HepG2 (cell line): Measurements from ENCODE around the gene CACNA1I. TPM values are rescaled to one million over a fixed set of nuclear protein-coding genes. Genes with fewer than 3 reads are reported as not detected.

Experiments
- ATAC-seq: fragments of 200-7000 bp; cut with Tn5 transposase; 3 replicates; pipeline ENCODE4 v1.9.1; 2020; ENCODE audit warnings: mild to moderate bottlenecking, moderate library complexity
- BruUV-seq: library from RNA; stranded (reverse); fragments of 400-500 nt; replicated peaks from 2 replicates; lab custom pipeline; 2021; lab: Mats Ljungman, UMichigan
- CTCF ChIA-PET: fragments of 300-600 bp; formaldehyde crosslinking; extraction: SDS; loops from one replicate; lab custom pipeline; 2021; ENCODE audit warnings: low total read pairs, inconsistent platforms, low intra/inter-chr PET ratio; lab: Yijun Ruan, JAX
- POLR2A ChIA-PET: fragments of 350-600 bp; sonication (Branson Sonifier 250); formaldehyde crosslinking; loops from one replicate; lab custom pipeline; 2020; ENCODE audit warnings: antibody characterized with exemption, inconsistent platforms; lab: Yijun Ruan, JAX
- DNase-seq: peaks from one replicate; pipeline ENCODE4 v3.0.0-alpha.2; 2015; ENCODE audit warnings: low spot score
- FAIRE-seq: peaks from 3 replicates; lab custom pipeline; 2011; peaks lifted over from hg19 to GRCh38; lab: Jason Lieb, UNC
- H2AFZ ChIP-seq: one replicate; pipeline ENCODE4 v1.6.1; 2011; ENCODE audit warnings: low read length, inconsistent platforms
- H3K27ac ChIP-seq: fragments of 300-600 bp; 3 replicates; pipeline ENCODE4 v1.8.0; 2011; ENCODE audit warnings: mixed run types, mild to moderate bottlenecking, mixed read lengths, low read length, inconsistent platforms; ENCODE audit not compliant: insufficient read depth; ENCODE audit errors: extremely low read length
- H3K27me3 ChIP-seq, 2 experiments: fragments of 200-600 bp in 1 of 2; 2 replicates in 1 of 2; 3 replicates in 1 of 2; pipeline versions ENCODE4 v1.6.0 to v1.8.0; 2011; ENCODE audit warnings: low read length in 2 of 2, mild to moderate bottlenecking in 2 of 2, moderate library complexity in 2 of 2, inconsistent platforms in 1 of 2; ENCODE audit not compliant: insufficient read depth in 2 of 2, control insufficient read depth in 1 of 2
- H3K36me3 ChIP-seq, 2 experiments: fragments of 200-600 bp in 1 of 2; replicated peaks in 1 of 2; 2 replicates in 1 of 2; 3 replicates in 1 of 2; pipeline versions ENCODE4 v1.5.1 to v1.8.0; 2011; ENCODE audit warnings: low read length in 2 of 2, inconsistent platforms in 1 of 2; ENCODE audit not compliant: insufficient read depth in 2 of 2, control insufficient read depth in 1 of 2
- H3K4me1 ChIP-seq: 2 replicates; pipeline ENCODE4 v1.5.1; 2012; ENCODE audit warnings: low read length, inconsistent platforms; ENCODE audit not compliant: insufficient read depth
- H3K4me2 ChIP-seq: 2 replicates; pipeline ENCODE4 v1.6.0; 2011; ENCODE audit warnings: low read depth, low read length, inconsistent platforms
- H3K4me3 ChIP-seq, 3 experiments: fragments of 200-600 bp in 1 of 3; sonication (generic), shearing (Covaris generic) in 1 of 3; replicated peaks in 1 of 3; 2 replicates each; pipeline ENCODE4 v1.5.1; 2011 to 2016; ENCODE audit warnings: low read length in 3 of 3, inconsistent platforms in 2 of 3, low read depth in 2 of 3, mild to moderate bottlenecking in 2 of 3, control low read depth in 1 of 3, mixed read lengths in 1 of 3; ENCODE audit not compliant: insufficient read depth in 1 of 3
- H3K79me2 ChIP-seq: one replicate; pipeline ENCODE4 v1.6.1; 2011; ENCODE audit warnings: low read length, inconsistent platforms; ENCODE audit not compliant: insufficient read depth
- H3K9ac ChIP-seq: 2 replicates; pipeline ENCODE4 v1.6.0; 2011; ENCODE audit warnings: mild to moderate bottlenecking, low read depth, low read length, inconsistent platforms; ENCODE audit not compliant: insufficient read depth
- H3K9me3 ChIP-seq: 2 replicates; pipeline ENCODE4 v1.5.1; 2012; ENCODE audit warnings: mild to moderate bottlenecking, low read length
- H4K20me1 ChIP-seq: 2 replicates; pipeline ENCODE4 v1.6.0; 2011; ENCODE audit warnings: inconsistent platforms, mild to moderate bottlenecking, low read length, moderate library complexity; ENCODE audit not compliant: insufficient read depth
- ETV6 ChIP-seq: sonication (generic); formaldehyde crosslinking; conservative IDR thresholded peaks from 2 replicates; pipeline ENCODE4 v1.4.0; 2020; ENCODE audit warnings: missing genetic modification reagents
- FOSL1 ChIP-seq: sonication (generic); formaldehyde crosslinking; IDR thresholded peaks from 2 replicates; pipeline ENCODE4 v1.9.0; 2021; ENCODE audit warnings: missing genetic modification reagents, borderline replicate concordance
- JUND ChIP-seq: sonication (generic); formaldehyde crosslinking; IDR thresholded peaks from 2 replicates; pipeline ENCODE4 v1.8.0; 2022; ENCODE audit warnings: mild to moderate bottlenecking, missing genetic modification reagents
- NCOA2 ChIP-seq: sonication (generic); formaldehyde crosslinking; IDR thresholded peaks from 2 replicates; pipeline ENCODE4 v1.8.0; 2022; ENCODE audit warnings: inconsistent platforms
- NR1H2 ChIP-seq: sonication (generic); formaldehyde crosslinking; IDR thresholded peaks from 2 replicates; pipeline ENCODE4 v1.8.1; 2022; ENCODE audit warnings: low read depth, missing genetic modification reagents, borderline replicate concordance
- SNAPC2 ChIP-seq: sonication (generic); formaldehyde crosslinking; IDR thresholded peaks from 2 replicates; pipeline ENCODE4 v1.8.1; 2022; ENCODE audit warnings: mild to moderate bottlenecking, missing genetic modification reagents
- SSRP1 ChIP-seq: IDR thresholded peaks from 2 replicates; pipeline ENCODE4 v1.6.1; 2016; ENCODE audit warnings: control low read depth
- TBX3 ChIP-seq: fragments of 450-650 bp; IDR thresholded peaks from 2 replicates; pipeline ENCODE4 v1.6.1; 2017; ENCODE audit warnings: antibody characterized with exemption, mild to moderate bottlenecking, inconsistent platforms, borderline replicate concordance
- ZFP1 ChIP-seq: IDR thresholded peaks from 2 replicates; pipeline ENCODE4 v1.6.1; 2016
- ZNF234 ChIP-seq: sonication (generic); formaldehyde crosslinking; conservative IDR thresholded peaks from 2 replicates; pipeline ENCODE4 v1.5.1; 2020; ENCODE audit warnings: mild to moderate bottlenecking, missing genetic modification reagents
- ZNF562 ChIP-seq: sonication (generic); formaldehyde crosslinking; IDR thresholded peaks from 2 replicates; pipeline ENCODE4 v1.8.0; 2022; ENCODE audit warnings: missing genetic modification reagents, borderline replicate concordance
- WGBS: methylation state at CpG from one replicate; pipeline ENCODE4 v1.1.6; 2017; ENCODE audit warnings: low lambda C conversion rate; 5-methylcytosine and 5-hydroxymethylcytosine counted together
- in situ Hi-C: cut with HindIII; loops from 2 replicates; pipeline ENCODE4 v1.10.0; 2017; ENCODE audit warnings: low pct_unique_long_range_greater_than_20kb; ENCODE audit not compliant: extremely low pct_ligation_motif_present
- intact Hi-C: fragments of 100-400 bp; cut with micrococcal nuclease; formaldehyde crosslinking; loops from one replicate; pipeline ENCODE4 v1.10.0; 2022; ENCODE audit not compliant: unreplicated experiment
- polyA plus RNA-seq, 8 experiments: library from polyadenylated mRNA; depleted of rRNA in 3 of 8; stranded (reverse) in 7 of 8; unstranded in 1 of 8; fragments of >200 nt; fragmentation: Illumina TruSeq in 4 of 8; extraction: Trizol in 4 of 8; gene quantifications; 2 replicates each; pipeline versions ENCODE4 v1.2.1 to v1.2.3, GENCODE V29; 2011 to 2016; ENCODE audit warnings: low read depth in 4 of 8, missing spikeins in 1 of 8, mixed read lengths in 1 of 8; ENCODE audit not compliant: insufficient read depth in 1 of 8
- total RNA-seq, 5 experiments: library from RNA; depleted of rRNA; stranded (reverse); fragments of >200 nt; fragmentation: Illumina TruSeq; extraction: Trizol; gene quantifications; 2 replicates each; pipeline ENCODE4 v1.2.3, GENCODE V29; 2016; ENCODE audit warnings: low read depth in 1 of 5
- TF ChIP-seq, protein P1 (sequence below): sonication (generic); formaldehyde crosslinking; conservative IDR thresholded peaks from 2 replicates; pipeline ENCODE4 v1.8.0; 2022; ENCODE audit warnings: missing genetic modification reagents
- TF ChIP-seq, protein P2 (sequence below): sonication (generic); formaldehyde crosslinking; IDR thresholded peaks from 2 replicates; pipeline ENCODE4 v1.5.0; 2020; ENCODE audit warnings: mild to moderate bottlenecking, missing genetic modification reagents, moderate library complexity
- TF ChIP-seq, protein P3 (sequence below): sonication (generic); formaldehyde crosslinking; IDR thresholded peaks from 2 replicates; pipeline ENCODE4 v1.5.0; 2020; ENCODE audit warnings: mild to moderate bottlenecking, missing genetic modification reagents, borderline replicate concordance
- TF ChIP-seq, protein P4 (sequence below): IDR thresholded peaks from 2 replicates; pipeline ENCODE4 v1.6.1; 2016; ENCODE audit warnings: missing compliant biosample characterization, missing genetic modification reagents, borderline replicate concordance

Gene CACNA1I
- total and polyA plus RNA-seq, 2 of the 13 experiments (the other 11 are each of a cell fraction or from before 2014, with no cell fraction given) = not detected

DNA sequence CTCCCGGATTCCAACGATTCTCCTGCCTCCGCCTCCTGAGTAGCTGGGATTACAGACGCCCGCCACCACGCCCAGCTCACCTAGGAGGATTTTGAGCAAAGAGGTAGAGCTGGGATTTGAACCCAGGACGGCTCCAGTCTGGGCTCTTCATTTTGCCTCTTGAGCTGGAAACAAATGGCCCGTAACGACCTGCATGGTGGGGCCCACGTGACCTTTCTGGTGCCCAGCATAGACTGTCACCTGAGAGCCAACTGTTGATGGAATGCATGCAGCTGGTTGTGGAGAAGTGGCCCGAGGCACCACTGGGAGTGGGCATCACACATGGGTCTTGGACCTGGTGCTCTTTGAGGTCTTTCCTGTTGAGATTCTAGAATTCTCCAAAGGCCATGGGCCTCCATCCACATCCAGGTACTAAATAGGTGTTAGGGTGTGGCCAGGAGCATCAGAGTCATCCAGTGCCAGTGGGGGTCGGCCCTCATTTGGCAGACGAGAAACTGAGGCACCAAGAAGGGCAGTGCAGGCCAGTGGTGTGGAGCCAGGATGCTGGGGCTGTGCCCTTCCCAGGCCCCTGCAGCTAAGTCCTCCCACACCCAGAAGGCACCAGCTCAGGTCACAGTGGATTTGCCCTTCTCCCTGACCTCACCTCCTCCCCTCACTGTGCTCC lies 46.3 kb upstream of the CACNA1I start:
- no TSS peak for BruUV-seq
- Histone ChIP-seq H3K9me3 (no peaks in the 10 kb centered on the region), H3K9ac (no peak overlapping the region), H3K4me2 (no peak overlapping the region), H3K36me3 (peaks cover 14 to 31% of the 10 kb centered on the region in 2 experiments; a peak in 4 of 5 replicates), H3K27ac (peak overlapping the region; percentile 16), H3K4me1 (peaks cover 69% of the 10 kb centered on the region), H3K79me2 (peaks cover 32% of the 10 kb centered on the region), H2AFZ (no peak overlapping the region), H4K20me1 (peaks cover 67% of the 10 kb centered on the region), H3K27me3 (no peaks in the 10 kb centered on the region; a peak in 1 of 5 replicates), H3K4me3 (no peak overlapping the region)
- peak; percentile 1; the same call in 1 of the 3 replicates for ATAC-seq
- in situ Hi-C loops (no loop called here), intact Hi-C loops (no loop called here)
- 95% methylated on average over 12 of the region's 13 CpGs for whole genome bisulfite sequencing
- DNase-seq = no peak
- CTCF ChIA-PET = no interaction called here
- POLR2A ChIA-PET = interaction anchor here (0.6 to 11.2 kb wide), 10 partner anchors 8 to 520 kb away, joined by 3 to 167 read pairs (median 4); partner anchors contain the start of genes MIEF1 and RPS19BP1
- FAIRE-seq = no peak
- TF ChIP-seq ZNF562 (CRISPR knock-in tag) (no peak), NCOA2 (CRISPR knock-in tag) (no peak), FOSL1 (no peak), SSRP1 (CRISPR knock-in tag) (peak; percentile 68; the same call in 1 of the 2 replicates), JUND (CRISPR knock-in tag) (no peak), ETV6 (CRISPR knock-in tag) (no peak), TBX3 (no peak), SNAPC2 (CRISPR knock-in tag) (no peak), ZFP1 (no peak), NR1H2 (CRISPR knock-in tag) (no peak), ZNF234 (CRISPR knock-in tag) (no peak)
- TF ChIP-seq, protein P1, sequence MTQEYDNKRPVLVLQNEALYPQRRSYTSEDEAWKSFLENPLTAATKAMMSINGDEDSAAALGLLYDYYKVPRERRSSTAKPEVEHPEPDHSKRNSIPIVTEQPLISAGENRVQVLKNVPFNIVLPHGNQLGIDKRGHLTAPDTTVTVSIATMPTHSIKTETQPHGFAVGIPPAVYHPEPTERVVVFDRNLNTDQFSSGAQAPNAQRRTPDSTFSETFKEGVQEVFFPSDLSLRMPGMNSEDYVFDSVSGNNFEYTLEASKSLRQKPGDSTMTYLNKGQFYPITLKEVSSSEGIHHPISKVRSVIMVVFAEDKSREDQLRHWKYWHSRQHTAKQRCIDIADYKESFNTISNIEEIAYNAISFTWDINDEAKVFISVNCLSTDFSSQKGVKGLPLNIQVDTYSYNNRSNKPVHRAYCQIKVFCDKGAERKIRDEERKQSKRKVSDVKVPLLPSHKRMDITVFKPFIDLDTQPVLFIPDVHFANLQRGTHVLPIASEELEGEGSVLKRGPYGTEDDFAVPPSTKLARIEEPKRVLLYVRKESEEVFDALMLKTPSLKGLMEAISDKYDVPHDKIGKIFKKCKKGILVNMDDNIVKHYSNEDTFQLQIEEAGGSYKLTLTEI = no peak
- TF ChIP-seq, protein P2, sequence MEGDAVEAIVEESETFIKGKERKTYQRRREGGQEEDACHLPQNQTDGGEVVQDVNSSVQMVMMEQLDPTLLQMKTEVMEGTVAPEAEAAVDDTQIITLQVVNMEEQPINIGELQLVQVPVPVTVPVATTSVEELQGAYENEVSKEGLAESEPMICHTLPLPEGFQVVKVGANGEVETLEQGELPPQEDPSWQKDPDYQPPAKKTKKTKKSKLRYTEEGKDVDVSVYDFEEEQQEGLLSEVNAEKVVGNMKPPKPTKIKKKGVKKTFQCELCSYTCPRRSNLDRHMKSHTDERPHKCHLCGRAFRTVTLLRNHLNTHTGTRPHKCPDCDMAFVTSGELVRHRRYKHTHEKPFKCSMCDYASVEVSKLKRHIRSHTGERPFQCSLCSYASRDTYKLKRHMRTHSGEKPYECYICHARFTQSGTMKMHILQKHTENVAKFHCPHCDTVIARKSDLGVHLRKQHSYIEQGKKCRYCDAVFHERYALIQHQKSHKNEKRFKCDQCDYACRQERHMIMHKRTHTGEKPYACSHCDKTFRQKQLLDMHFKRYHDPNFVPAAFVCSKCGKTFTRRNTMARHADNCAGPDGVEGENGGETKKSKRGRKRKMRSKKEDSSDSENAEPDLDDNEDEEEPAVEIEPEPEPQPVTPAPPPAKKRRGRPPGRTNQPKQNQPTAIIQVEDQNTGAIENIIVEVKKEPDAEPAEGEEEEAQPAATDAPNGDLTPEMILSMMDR (CRISPR knock-in tag) = no peak
- TF ChIP-seq, protein P3, sequence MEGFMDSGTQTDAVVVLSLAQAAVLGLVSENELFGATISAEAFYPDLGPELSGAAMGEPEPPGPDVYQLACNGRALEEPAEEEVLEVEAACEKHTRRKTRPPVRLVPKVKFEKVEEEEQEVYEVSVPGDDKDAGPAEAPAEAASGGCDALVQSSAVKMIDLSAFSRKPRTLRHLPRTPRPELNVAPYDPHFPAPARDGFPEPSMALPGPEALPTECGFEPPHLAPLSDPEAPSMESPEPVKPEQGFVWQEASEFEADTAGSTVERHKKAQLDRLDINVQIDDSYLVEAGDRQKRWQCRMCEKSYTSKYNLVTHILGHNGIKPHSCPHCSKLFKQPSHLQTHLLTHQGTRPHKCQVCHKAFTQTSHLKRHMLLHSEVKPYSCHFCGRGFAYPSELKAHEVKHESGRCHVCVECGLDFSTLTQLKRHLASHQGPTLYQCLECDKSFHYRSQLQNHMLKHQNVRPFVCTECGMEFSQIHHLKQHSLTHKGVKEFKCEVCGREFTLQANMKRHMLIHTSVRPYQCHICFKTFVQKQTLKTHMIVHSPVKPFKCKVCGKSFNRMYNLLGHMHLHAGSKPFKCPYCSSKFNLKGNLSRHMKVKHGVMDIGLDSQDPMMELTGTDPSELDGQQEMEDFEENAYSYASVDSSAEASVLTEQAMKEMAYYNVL (CRISPR knock-in tag) = 0 out of 2 replicates have a peak, but pooled peaks have one; percentile 9
- TF ChIP-seq, protein P4, sequence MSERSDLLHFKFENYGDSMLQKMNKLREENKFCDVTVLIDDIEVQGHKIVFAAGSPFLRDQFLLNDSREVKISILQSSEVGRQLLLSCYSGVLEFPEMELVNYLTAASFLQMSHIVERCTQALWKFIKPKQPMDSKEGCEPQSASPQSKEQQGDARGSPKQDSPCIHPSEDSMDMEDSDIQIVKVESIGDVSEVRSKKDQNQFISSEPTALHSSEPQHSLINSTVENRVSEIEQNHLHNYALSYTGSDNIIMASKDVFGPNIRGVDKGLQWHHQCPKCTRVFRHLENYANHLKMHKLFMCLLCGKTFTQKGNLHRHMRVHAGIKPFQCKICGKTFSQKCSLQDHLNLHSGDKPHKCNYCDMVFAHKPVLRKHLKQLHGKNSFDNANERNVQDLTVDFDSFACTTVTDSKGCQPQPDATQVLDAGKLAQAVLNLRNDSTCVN = 0 out of 2 replicates have a peak, but pooled peaks have one; percentile 3
